Measurements from ENCODE around the gene GABRA6.
"Not testable (repeated sequence)": the region's sequence is repeated elsewhere in the genome, so short reads cannot be mapped to it uniquely, and the experiment has no call there.

Gene GABRA6

DNA sequence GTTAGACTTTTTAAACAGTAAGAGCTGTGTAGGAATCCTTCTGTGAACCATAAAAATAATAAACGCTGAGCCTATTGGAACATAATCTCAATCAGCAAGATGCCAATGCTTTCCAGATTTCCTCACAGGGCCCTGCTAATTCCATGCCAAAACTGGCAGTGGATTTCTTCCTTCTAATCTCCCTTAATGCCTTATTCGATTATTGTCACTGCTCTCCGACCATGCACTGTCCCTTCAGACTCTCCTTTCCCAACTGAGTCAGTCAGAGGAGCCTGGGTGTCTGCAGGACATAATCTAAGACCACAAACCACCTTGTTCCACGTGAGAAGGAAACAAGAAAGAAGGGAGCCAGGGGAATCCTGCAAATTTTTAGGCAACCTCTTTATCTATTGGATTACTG, at the start of gene GABRA6:
GABRA6 (plus strand) TSS at position 261 of the 400 bp plus-strand sequence. CDS start 269 bp downstream, outside the sequence.
- no peak for DNase-seq (ENCODE audit: low read depth, low spot score)
- Histone ChIP-seq H3K4me3 (no peak within 1 kb of the TSS), H3K36me3 (ENCODE audit: insufficient read depth, low read length) (no peaks in the 10 kb centered on the region), H3K27ac (no peak within 1 kb of the TSS), H3K9me3 (ENCODE audit: low read depth, low read length) (no peaks in the 10 kb centered on the region), H3K9ac (ENCODE audit: insufficient read length) (no peak within 1 kb of the TSS)
- no peak for TF ChIP-seq POLR2AphosphoS5 (IDR thresholded peaks at IDR 0.05; ENCODE audit: borderline replicate concordance, low read depth, low read length)
- TF ChIP-seq FOXP2 (optimal IDR thresholded peaks at IDR 0.05; ENCODE audit: control extremely low read depth, extremely low read length, insufficient read depth): no peak
- TF ChIP-seq EZH2 (IDR thresholded peaks at IDR 0.05): no peak

DNA sequence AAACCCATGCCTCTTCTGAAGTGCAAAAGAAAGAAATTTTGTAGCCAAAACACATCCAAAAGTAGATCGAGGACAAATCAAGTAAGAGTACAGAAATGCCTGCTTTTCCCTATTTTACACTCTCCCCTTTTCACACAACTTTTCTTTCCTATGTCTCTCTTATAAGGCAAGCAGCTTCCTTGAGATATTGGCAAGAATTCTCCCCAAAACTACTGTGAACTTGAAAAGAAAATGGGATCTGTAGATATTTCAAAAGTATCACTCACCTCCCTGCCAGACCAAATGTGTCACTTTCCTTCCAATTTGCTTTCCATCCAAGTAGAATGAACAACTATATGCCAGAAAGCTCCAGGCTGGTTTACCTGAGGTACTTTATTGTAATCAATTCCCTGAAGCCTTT, 47.9 kb upstream of the GABRA6 start:
- no peak for TF ChIP-seq FOXP2 (optimal IDR thresholded peaks at IDR 0.05; ENCODE audit: control extremely low read depth, extremely low read length, insufficient read depth)
- no peak for TF ChIP-seq POLR2AphosphoS5 (IDR thresholded peaks at IDR 0.05; ENCODE audit: borderline replicate concordance, low read depth, low read length)
- no peak for TF ChIP-seq EZH2 (IDR thresholded peaks at IDR 0.05)
- Histone ChIP-seq H3K4me3 (no peak overlapping the region), H3K27ac (no peak overlapping the region), H3K9ac (ENCODE audit: insufficient read length) (no peak overlapping the region), H3K36me3 (ENCODE audit: insufficient read depth, low read length) (no peaks in the 10 kb centered on the region), H3K9me3 (ENCODE audit: low read depth, low read length) (no peaks in the 10 kb centered on the region)
- no peak for DNase-seq (ENCODE audit: low read depth, low spot score)

DNA sequence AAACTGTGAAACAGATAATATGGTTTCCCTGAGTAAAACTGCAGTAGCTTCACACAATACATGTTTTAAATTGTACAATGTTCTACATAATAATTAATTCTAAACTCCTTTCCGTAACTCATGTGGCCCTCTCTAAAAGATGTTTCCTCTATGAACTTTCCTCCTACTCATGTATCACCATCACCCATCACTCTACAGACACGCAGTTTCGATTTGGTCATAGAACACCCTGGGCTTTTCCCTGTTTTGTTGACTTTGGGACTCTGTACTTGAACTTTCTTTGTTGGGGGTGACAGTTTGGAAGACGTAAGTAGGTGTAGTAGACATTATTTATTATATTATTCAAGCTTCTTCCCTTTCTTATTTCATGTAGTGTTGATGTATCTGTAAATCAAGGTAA, 44.1 kb upstream of the GABRA6 start:
- no peak overlapping the region for H3K27ac ChIP-seq
- no peaks in the 10 kb centered on the region for H3K36me3 ChIP-seq (ENCODE audit: insufficient read depth, low read length)
- H3K4me3 ChIP-seq: no peak overlapping the region
- TF ChIP-seq FOXP2 (optimal IDR thresholded peaks at IDR 0.05; ENCODE audit: control extremely low read depth, extremely low read length, insufficient read depth): no peak
- no peak for TF ChIP-seq EZH2 (IDR thresholded peaks at IDR 0.05)
- no peak for TF ChIP-seq POLR2AphosphoS5 (IDR thresholded peaks at IDR 0.05; ENCODE audit: borderline replicate concordance, low read depth, low read length)
- no peak for DNase-seq (ENCODE audit: low read depth, low spot score)
- no peak overlapping the region for H3K9ac ChIP-seq (ENCODE audit: insufficient read length)
- no peaks in the 10 kb centered on the region for H3K9me3 ChIP-seq (ENCODE audit: low read depth, low read length)

DNA sequence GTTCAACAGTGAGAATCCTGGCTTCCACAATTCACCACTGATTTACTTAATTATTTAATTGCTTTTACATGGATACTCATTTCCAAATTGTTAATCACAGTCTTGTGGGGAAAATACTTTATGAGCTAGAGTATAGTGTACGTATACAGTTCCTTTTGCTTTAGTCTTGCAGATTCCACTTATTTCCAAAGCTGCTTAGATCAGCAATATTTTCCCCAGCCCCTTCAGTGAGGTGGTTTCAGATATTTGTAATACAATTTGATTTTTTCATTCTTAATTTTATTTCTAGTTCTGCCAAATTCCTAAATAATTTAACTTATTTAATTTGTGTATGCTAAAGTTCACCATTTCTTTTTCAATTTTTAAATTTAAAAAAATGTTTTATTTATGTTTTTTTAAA, 40.3 kb upstream of the GABRA6 start:
- Histone ChIP-seq H3K9me3 (ENCODE audit: low read depth, low read length) (no peaks in the 10 kb centered on the region), H3K9ac (ENCODE audit: insufficient read length) (no peak overlapping the region), H3K36me3 (ENCODE audit: insufficient read depth, low read length) (no peaks in the 10 kb centered on the region), H3K4me3 (no peak overlapping the region), H3K27ac (no peak overlapping the region)
- no peak for DNase-seq (ENCODE audit: low read depth, low spot score)
- no peak for TF ChIP-seq EZH2 (IDR thresholded peaks at IDR 0.05)
- no peak for TF ChIP-seq FOXP2 (optimal IDR thresholded peaks at IDR 0.05; ENCODE audit: control extremely low read depth, extremely low read length, insufficient read depth)
- no peak for TF ChIP-seq POLR2AphosphoS5 (IDR thresholded peaks at IDR 0.05; ENCODE audit: borderline replicate concordance, low read depth, low read length)

DNA sequence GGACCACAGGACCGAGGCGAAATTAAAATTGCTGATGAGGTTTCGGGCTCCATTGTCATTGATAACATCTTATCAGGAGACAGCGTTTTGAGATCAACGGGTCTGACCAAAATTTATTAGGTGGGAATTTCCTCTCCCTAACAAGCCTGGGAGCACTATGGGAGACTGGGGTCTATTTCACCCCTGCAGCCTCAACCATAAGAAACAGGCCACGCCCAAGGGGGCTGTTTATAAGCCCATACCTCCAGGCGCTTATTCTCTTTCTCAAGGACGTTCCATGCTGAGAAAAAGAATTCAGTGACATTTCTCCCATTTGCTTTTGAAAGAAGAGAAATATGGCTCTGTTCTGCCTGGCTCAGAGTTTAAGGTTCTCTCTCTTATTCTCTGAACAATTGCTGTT, 33.6 kb upstream of the GABRA6 start:
- H3K9me3 ChIP-seq (ENCODE audit: low read depth, low read length); H3K36me3 ChIP-seq (ENCODE audit: insufficient read depth, low read length); H3K4me3 ChIP-seq; DNase-seq (ENCODE audit: low read depth, low spot score); H3K27ac ChIP-seq; H3K9ac ChIP-seq (ENCODE audit: insufficient read length): not testable (repeated sequence)

DNA sequence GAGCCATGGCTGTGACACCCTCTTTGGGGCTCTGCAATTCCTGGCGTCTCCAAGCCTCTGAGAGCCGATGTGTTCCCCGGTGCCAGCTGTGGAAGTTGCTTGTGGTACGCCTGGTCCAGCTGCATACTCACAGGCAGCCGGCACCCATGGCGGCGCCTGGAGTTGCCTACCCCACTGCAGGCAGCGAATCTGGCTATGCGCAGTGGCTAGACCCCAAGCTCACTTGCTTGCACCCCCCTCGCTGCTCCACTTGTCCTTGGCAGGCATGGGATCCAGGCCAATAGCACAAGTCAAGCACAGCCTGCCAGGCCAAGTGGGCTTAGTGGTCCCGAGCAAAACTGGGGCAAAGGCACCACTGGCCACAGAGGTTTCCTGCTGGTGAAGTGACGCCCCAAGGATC, 24.7 kb upstream of the GABRA6 start:
- no peak overlapping the region for H3K27ac ChIP-seq
- DNase-seq (ENCODE audit: low read depth, low spot score): no peak
- TF ChIP-seq POLR2AphosphoS5 (IDR thresholded peaks at IDR 0.05; ENCODE audit: borderline replicate concordance, low read depth, low read length) (no peak), FOXP2 (optimal IDR thresholded peaks at IDR 0.05; ENCODE audit: control extremely low read depth, extremely low read length, insufficient read depth) (no peak), EZH2 (IDR thresholded peaks at IDR 0.05) (no peak)
- H3K9me3 ChIP-seq (ENCODE audit: low read depth, low read length): no peaks in the 10 kb centered on the region
- H3K4me3 ChIP-seq: no peak overlapping the region
- no peak overlapping the region for H3K9ac ChIP-seq (ENCODE audit: insufficient read length)
- H3K36me3 ChIP-seq (ENCODE audit: insufficient read depth, low read length): no peaks in the 10 kb centered on the region

DNA sequence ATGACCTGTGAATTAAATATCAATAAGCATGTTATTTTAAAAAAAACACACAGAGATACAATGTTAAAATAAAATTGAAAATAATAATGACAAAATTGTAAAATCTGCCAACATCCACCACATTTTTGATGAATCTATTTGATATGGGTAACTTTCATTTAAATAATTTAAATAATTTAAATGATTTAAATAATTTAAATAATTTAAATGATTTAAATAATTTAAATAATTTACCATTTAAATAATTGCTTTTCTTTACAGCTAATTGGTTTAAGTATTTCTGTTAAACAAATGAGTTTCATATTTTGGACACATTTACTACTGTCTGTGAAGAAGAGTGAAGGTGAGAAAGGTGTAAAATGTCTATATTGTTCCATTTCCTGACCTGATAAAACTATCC, 22.1 kb upstream of the GABRA6 start:
- no peak for DNase-seq (ENCODE audit: low read depth, low spot score)
- TF ChIP-seq EZH2 (IDR thresholded peaks at IDR 0.05) (no peak), FOXP2 (optimal IDR thresholded peaks at IDR 0.05; ENCODE audit: control extremely low read depth, extremely low read length, insufficient read depth) (no peak), POLR2AphosphoS5 (IDR thresholded peaks at IDR 0.05; ENCODE audit: borderline replicate concordance, low read depth, low read length) (no peak)
- Histone ChIP-seq H3K9me3 (ENCODE audit: low read depth, low read length) (no peaks in the 10 kb centered on the region), H3K27ac (no peak overlapping the region), H3K36me3 (ENCODE audit: insufficient read depth, low read length) (no peaks in the 10 kb centered on the region), H3K4me3 (no peak overlapping the region), H3K9ac (ENCODE audit: insufficient read length) (no peak overlapping the region)

DNA sequence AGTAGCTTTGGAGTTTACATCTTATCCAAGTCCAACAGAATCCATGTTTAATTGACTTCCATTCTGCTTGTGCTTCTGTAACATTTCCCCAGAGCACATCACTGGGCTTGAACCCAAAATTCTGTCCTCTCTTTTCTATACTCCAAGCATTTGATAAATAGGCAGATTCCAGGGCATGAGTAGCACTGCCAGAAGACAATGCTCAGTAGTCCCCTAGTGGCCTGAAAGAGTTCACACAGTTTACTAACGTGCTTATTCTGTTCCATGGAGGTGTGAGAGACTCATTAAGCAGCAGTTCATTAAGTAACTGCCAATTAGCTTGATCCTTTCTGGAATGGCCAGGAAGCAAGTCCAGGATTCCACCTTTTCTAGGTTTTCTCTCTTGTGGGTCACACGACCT, 9.4 kb upstream of the GABRA6 start:
- TF ChIP-seq POLR2AphosphoS5 (IDR thresholded peaks at IDR 0.05; ENCODE audit: borderline replicate concordance, low read depth, low read length) (no peak), EZH2 (IDR thresholded peaks at IDR 0.05) (no peak), FOXP2 (optimal IDR thresholded peaks at IDR 0.05; ENCODE audit: control extremely low read depth, extremely low read length, insufficient read depth) (no peak)
- H3K36me3 ChIP-seq (ENCODE audit: insufficient read depth, low read length): no peaks in the 10 kb centered on the region
- no peak overlapping the region for H3K4me3 ChIP-seq
- no peak overlapping the region for H3K27ac ChIP-seq
- no peak overlapping the region for H3K9ac ChIP-seq (ENCODE audit: insufficient read length)
- no peak for DNase-seq (ENCODE audit: low read depth, low spot score)
- H3K9me3 ChIP-seq (ENCODE audit: low read depth, low read length): no peaks in the 10 kb centered on the region

DNA sequence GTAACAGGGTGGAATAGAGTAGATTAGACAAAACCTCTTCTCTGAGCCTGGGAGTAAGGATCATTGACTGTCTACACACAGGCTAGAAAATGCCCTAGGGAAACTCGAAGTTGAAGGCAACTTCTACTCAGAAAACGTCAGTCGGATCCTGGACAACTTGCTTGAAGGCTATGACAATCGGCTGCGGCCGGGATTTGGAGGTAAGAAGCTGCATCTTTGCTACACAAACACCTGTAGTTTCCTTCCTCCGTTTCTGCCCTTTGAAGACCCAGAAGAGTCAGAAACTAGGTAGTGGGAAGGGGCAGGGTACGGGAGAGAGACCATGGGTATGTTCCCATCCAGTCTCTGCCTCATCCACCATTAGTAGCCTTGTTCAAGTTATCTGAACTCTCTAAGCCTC, 628 bp downstream of the GABRA6 start:
- Histone ChIP-seq H3K4me3 (no peak overlapping the region), H3K27ac (no peak overlapping the region), H3K9me3 (ENCODE audit: low read depth, low read length) (no peaks in the 10 kb centered on the region), H3K36me3 (ENCODE audit: insufficient read depth, low read length) (no peaks in the 10 kb centered on the region), H3K9ac (ENCODE audit: insufficient read length) (no peak overlapping the region)
- TF ChIP-seq POLR2AphosphoS5 (IDR thresholded peaks at IDR 0.05; ENCODE audit: borderline replicate concordance, low read depth, low read length) (no peak), FOXP2 (optimal IDR thresholded peaks at IDR 0.05; ENCODE audit: control extremely low read depth, extremely low read length, insufficient read depth) (no peak), EZH2 (IDR thresholded peaks at IDR 0.05) (no peak)
- no peak for DNase-seq (ENCODE audit: low read depth, low spot score)

Data from SK-N-MC (cell line).